ENCODE results near the gene BTBD9.

Gene BTBD9

DNA sequence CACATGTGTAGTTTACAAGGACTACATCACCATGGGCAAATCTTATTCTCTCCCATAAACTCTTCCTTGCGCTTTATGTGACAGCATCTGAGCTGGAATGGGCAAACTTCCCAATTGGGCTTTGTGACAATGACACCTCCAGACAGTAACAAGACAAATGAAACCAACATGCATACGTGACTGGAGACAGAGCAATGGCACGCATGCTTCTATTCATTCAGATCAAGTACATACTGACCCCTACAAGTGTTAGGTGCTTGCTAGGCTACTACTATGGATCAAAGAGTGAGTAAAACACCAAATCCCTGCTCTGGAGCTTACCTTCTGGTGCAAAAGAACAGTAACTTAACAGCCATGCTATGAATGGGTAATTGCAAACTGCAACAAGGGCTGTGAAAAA lies 394.9 kb downstream of the BTBD9 start:
- H3K9me2 ChIP-seq (replicated peaks; ENCODE audit: control insufficient read depth, low read length), result no peaks in the 10 kb centered on the region
- no peaks in the 10 kb centered on the region for H3K27me3 ChIP-seq (ENCODE audit: control insufficient read depth, low read length)
- H3K4me2 ChIP-seq (ENCODE audit: low read length), result no peak overlapping the region
- H4K20me1 ChIP-seq (ENCODE audit: control insufficient read depth, insufficient read depth, low read depth, low read length), result no peaks in the 10 kb centered on the region
- no peak overlapping the region for H3K4me3 ChIP-seq (ENCODE audit: low read length)
- no peak for TF ChIP-seq EZH2phosphoT487 (IDR thresholded peaks at IDR 0.05; ENCODE audit: borderline replicate concordance, low read length)
- TF ChIP-seq CTCF (IDR thresholded peaks at IDR 0.05; ENCODE audit: low read depth, low read length, poor library complexity, severe bottlenecking), result no peak
- H3K27ac ChIP-seq (ENCODE audit: low read depth, low read length), result no peak overlapping the region
- no peaks in the 10 kb centered on the region for H3K36me3 ChIP-seq (ENCODE audit: control insufficient read depth, low read length)
- no peaks in the 10 kb centered on the region for H3K9me3 ChIP-seq (ENCODE audit: control insufficient read depth, insufficient read depth, low read length)
- H3F3A ChIP-seq (ENCODE audit: control insufficient read depth, insufficient read depth), result no peaks in the 10 kb centered on the region
- no peaks in the 10 kb centered on the region for H3K4me1 ChIP-seq (ENCODE audit: control insufficient read depth, low read length)
- no peaks in the 10 kb centered on the region for H3K79me2 ChIP-seq (ENCODE audit: control insufficient read depth, low read length)

GRCh38 chr6:38241200-38241871 lies 398.4 kb downstream of the BTBD9 start:
- no peak overlapping the region for H3K27ac ChIP-seq (ENCODE audit: low read depth, low read length)
- H3K4me3 ChIP-seq (ENCODE audit: low read length), result no peak overlapping the region
- no peaks in the 10 kb centered on the region for H4K20me1 ChIP-seq (ENCODE audit: control insufficient read depth, insufficient read depth, low read depth, low read length)
- H3K27me3 ChIP-seq (ENCODE audit: control insufficient read depth, low read length), result no peaks in the 10 kb centered on the region
- H3K36me3 ChIP-seq (ENCODE audit: control insufficient read depth, low read length), result no peaks in the 10 kb centered on the region
- H3K4me2 ChIP-seq (ENCODE audit: low read length), result no peak overlapping the region
- H3K9me2 ChIP-seq (replicated peaks; ENCODE audit: control insufficient read depth, low read length), result no peaks in the 10 kb centered on the region
- no peaks in the 10 kb centered on the region for H3K9me3 ChIP-seq (ENCODE audit: control insufficient read depth, insufficient read depth, low read length)
- H3F3A ChIP-seq (ENCODE audit: control insufficient read depth, insufficient read depth), result no peaks in the 10 kb centered on the region
- no peaks in the 10 kb centered on the region for H3K4me1 ChIP-seq (ENCODE audit: control insufficient read depth, low read length)
- no peaks in the 10 kb centered on the region for H3K79me2 ChIP-seq (ENCODE audit: control insufficient read depth, low read length)
- TF ChIP-seq EZH2phosphoT487 (IDR thresholded peaks at IDR 0.05; ENCODE audit: borderline replicate concordance, low read length), result no peak
- TF ChIP-seq CTCF (IDR thresholded peaks at IDR 0.05; ENCODE audit: low read depth, low read length, poor library complexity, severe bottlenecking), result no peak

DNA sequence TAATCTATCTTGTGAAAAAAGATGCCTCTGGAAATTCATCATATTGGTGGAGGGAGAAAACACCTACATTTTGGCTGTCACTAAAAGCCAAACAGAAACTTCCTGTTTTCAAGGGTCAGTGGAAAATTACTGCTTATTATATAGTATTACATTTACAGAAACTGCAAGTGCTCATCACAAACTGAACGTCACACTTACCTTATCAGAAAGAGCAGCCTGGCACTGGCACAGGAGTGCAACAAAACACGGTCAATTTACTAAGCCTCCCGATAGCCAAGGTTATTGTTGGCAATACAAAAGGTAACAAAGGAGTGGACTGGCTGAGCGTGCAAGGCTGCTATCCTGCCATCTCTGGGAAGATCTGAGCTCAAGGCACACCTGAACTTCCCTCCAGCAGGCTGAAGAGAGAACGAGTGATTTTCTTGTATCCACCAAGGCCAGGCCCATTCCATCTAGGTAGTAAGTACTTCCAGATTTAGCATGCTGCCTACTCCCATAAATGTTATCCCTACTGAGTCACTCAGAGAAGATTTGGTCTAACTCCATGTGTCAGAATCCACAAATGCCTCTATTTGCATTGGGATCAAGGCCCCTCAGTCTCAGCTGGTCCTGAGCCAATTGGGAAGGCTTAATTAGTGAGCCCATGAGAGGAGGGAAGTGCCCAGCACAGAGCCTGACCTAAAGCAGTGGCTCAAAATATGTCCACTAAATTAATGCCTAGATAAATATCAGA lies 399.8 kb downstream of the BTBD9 start:
- no peak overlapping the region for H3K27ac ChIP-seq (ENCODE audit: low read depth, low read length)
- H3K9me2 ChIP-seq (replicated peaks; ENCODE audit: control insufficient read depth, low read length), result no peaks in the 10 kb centered on the region
- H3K79me2 ChIP-seq (ENCODE audit: control insufficient read depth, low read length), result no peaks in the 10 kb centered on the region
- no peaks in the 10 kb centered on the region for H3K4me1 ChIP-seq (ENCODE audit: control insufficient read depth, low read length)
- H3K4me3 ChIP-seq (ENCODE audit: low read length), result no peak overlapping the region
- H3K36me3 ChIP-seq (ENCODE audit: control insufficient read depth, low read length), result no peaks in the 10 kb centered on the region
- peaks cover 5% of the 10 kb centered on the region; the same call in 1 of the 2 replicates for H3K27me3 ChIP-seq (ENCODE audit: control insufficient read depth, low read length)
- H4K20me1 ChIP-seq (ENCODE audit: control insufficient read depth, insufficient read depth, low read depth, low read length), result no peaks in the 10 kb centered on the region
- no peak overlapping the region for H3K4me2 ChIP-seq (ENCODE audit: low read length)
- TF ChIP-seq CTCF (IDR thresholded peaks at IDR 0.05; ENCODE audit: low read depth, low read length, poor library complexity, severe bottlenecking) (no peak), EZH2phosphoT487 (IDR thresholded peaks at IDR 0.05; ENCODE audit: borderline replicate concordance, low read length) (no peak)
- no peaks in the 10 kb centered on the region for H3K9me3 ChIP-seq (ENCODE audit: control insufficient read depth, insufficient read depth, low read length)
- H3F3A ChIP-seq (ENCODE audit: control insufficient read depth, insufficient read depth), result no peaks in the 10 kb centered on the region

All from DOHH2 (cell line).